ENCODE results near the gene RABGAP1.
"Not testable (repeated sequence)": the region's sequence is repeated elsewhere in the genome, so short reads cannot be mapped to it uniquely, and the experiment has no call there.

RABGAP1 gene

GRCh38 chr9:122940749-122941581, at the start of gene RABGAP1:
TSS of gene RABGAP1 (plus strand) at chr9:122941020. CDS start at chr9:122957060, 16,040 bp downstream.
- peak; percentile 76 to 99 (median 97) for DNase-seq

- DNase-seq: no peak
Observed at GRCh38 chr9:122897969-122898368, 42.9 kb upstream of the RABGAP1 start.

GRCh38 chr9:122900791-122901190, 40.0 kb upstream of the RABGAP1 start:
- DNase-seq: no peak

- DNase-seq: peak in 16 of 58 donors; percentile 10 to 59 (median 36)
Observed at GRCh38 chr9:122904466-122904822, 36.4 kb upstream of the RABGAP1 start.

GRCh38 chr9:122904823-122905710, 35.8 kb upstream of the RABGAP1 start, which contains the start of gene RC3H2:
TSS of gene RC3H2 (minus strand) at chr9:122905359. CDS start at chr9:122897509, 7,850 bp downstream.
- DNase-seq: peak; percentile 89 to 100 (median 99)

- not testable (repeated sequence) for DNase-seq
Observed at GRCh38 chr9:122906122-122906521, 34.7 kb upstream of the RABGAP1 start.

- DNase-seq: no peak
Observed at GRCh38 chr9:122912671-122912963, 28.2 kb upstream of the RABGAP1 start.

GRCh38 chr9:122912964-122913673, 27.7 kb upstream of the RABGAP1 start, which contains the start of gene ZBTB6:
TSS of gene ZBTB6 (minus strand) at chr9:122913323. CDS start at chr9:122912072, 1,251 bp downstream.
- peak; percentile 27 to 94 (median 80) for DNase-seq

- no peak for DNase-seq
Observed at GRCh38 chr9:122918310-122918709, 22.5 kb upstream of the RABGAP1 start.

GRCh38 chr9:122922713-122923112, 18.1 kb upstream of the RABGAP1 start:
- no peak for DNase-seq

- DNase-seq: no peak
Observed at GRCh38 chr9:122923947-122924346, 16.9 kb upstream of the RABGAP1 start.

GRCh38 chr9:122929796-122930354, 10.9 kb upstream of the RABGAP1 start:
- DNase-seq: no peak

GRCh38 chr9:122930541-122931225, 10.1 kb upstream of the RABGAP1 start:
- peak in 1 of 58 donors; percentile 42 for DNase-seq

GRCh38 chr9:122931226-122932121, 9.3 kb upstream of the RABGAP1 start, which contains the start of gene ZBTB26:
TSS of gene ZBTB26 (minus strand) at chr9:122931512. CDS start at chr9:122919934, 11,578 bp downstream.
- DNase-seq: peak; percentile 50 to 97 (median 93)

- DNase-seq: no peak
Observed at GRCh38 chr9:122936464-122936863, 4.4 kb upstream of the RABGAP1 start.

GRCh38 chr9:122936883-122937282, 3.9 kb upstream of the RABGAP1 start:
- no peak for DNase-seq

GRCh38 chr9:122939601-122940000, 1.2 kb upstream of the RABGAP1 start:
- no peak for DNase-seq

- DNase-seq: no peak
Observed at GRCh38 chr9:122940454-122940748, 419 bp upstream of the RABGAP1 start.

- peak in 3 of 58 donors; percentile 13 to 45 (median 42) for DNase-seq
Observed at GRCh38 chr9:122941582-122942234, 888 bp downstream of the RABGAP1 start.

Data from anterior cingulate cortex (tissue), 58 donors.